ENCODE measurements around the gene SPDYE18. TPM values are rescaled to one million over a fixed set of nuclear protein-coding genes. Genes with fewer than 3 reads are reported as not detected.

The SPDYE18 gene
- under 1 TPM in 1 of 2 donors, not detected in 1; 0.34 TPM for total RNA-seq

GRCh38 chr7:77062557-77062956 is at the start of gene SPDYE18:
Gene SPDYE18, minus strand, starts transcription at chr7:77062558. Its CDS starts 2,046 bp downstream, at chr7:77060512.

GRCh38 chr7:77032261-77032660 is 30.1 kb downstream of the SPDYE18 start, which contains the start of gene SPDYE17:
Gene SPDYE17, minus strand, starts transcription at chr7:77032361. Its CDS starts 1,791 bp downstream, at chr7:77030570.

Small RNA genes within 50 kb of the gene (small RNA-seq; reads per million reads assigned to genes)
- gene RF00019, result 0 reads per million in 2 donors

Other genes with a start within 250 kb of the SPDYE18 start
- gene SPDYE17, start 30.2 kb downstream of the SPDYE18 start, total RNA-seq, result not detected
- 1 to 10 TPM in 1 of 2 donors, under 1 TPM in 1; 1.00 to 1.0 TPM for gene CCDC146, start 60.1 kb upstream of the SPDYE18 start, total RNA-seq
- under 1 TPM in 1 of 2 donors, not detected in 1; under 0.01 TPM for gene FGL2, start 137.3 kb upstream of the SPDYE18 start, total RNA-seq